Mucosa of rectum (tissue), 2 donors: ENCODE data around the gene LCE1C.

Source experiments
- H3K27ac ChIP-seq, 2 donors: one replicate each; pipeline ENCODE4 v1.7.0; 2013; ENCODE audit warnings: inconsistent platforms in 2 of 2, low read depth in 2 of 2, low read length in 2 of 2
- H3K27me3 ChIP-seq, 2 donors: one replicate each; pipeline ENCODE4 v1.7.0; 2013; ENCODE audit warnings: low read length in 2 of 2; ENCODE audit not compliant: control insufficient read depth in 2 of 2, insufficient read depth in 2 of 2
- H3K36me3 ChIP-seq, 2 donors: one replicate each; pipeline ENCODE4 v1.7.0; 2013; ENCODE audit warnings: low read length in 2 of 2; ENCODE audit not compliant: control insufficient read depth in 2 of 2, insufficient read depth in 2 of 2
- H3K4me1 ChIP-seq, 2 donors: one replicate each; pipeline ENCODE4 v1.7.0; 2013; ENCODE audit warnings: low read length in 2 of 2, mild to moderate bottlenecking in 1 of 2; ENCODE audit not compliant: control insufficient read depth in 2 of 2, insufficient read depth in 2 of 2
- H3K4me3 ChIP-seq, 2 donors: one replicate each; pipeline ENCODE4 v1.7.0; 2013; ENCODE audit warnings: low read length in 2 of 2
- H3K9ac ChIP-seq, 2 donors: one replicate each; pipeline ENCODE4 v1.7.0; 2013; ENCODE audit warnings: low read length in 2 of 2, low read depth in 1 of 2, mild to moderate bottlenecking in 1 of 2
- H3K9me3 ChIP-seq, 2 donors: one replicate each; pipeline ENCODE4 v1.7.0; 2013; ENCODE audit warnings: low read length in 2 of 2; ENCODE audit not compliant: control insufficient read depth in 2 of 2
- donor health status: healthy.
- donor health status: Normal muscosa, but diverticular disease.

The LCE1C gene

GRCh38 chr1:152806576-152806975, at the start of gene LCE1C:
TSS of gene LCE1C (minus strand) at chr1:152806651. CDS start at chr1:152805478, 1,173 bp downstream.
- no peak within 1 kb of the TSS for H3K4me3 ChIP-seq
- H3K36me3 ChIP-seq, result no peaks in the 10 kb centered on the region
- no peaks in the 10 kb centered on the region for H3K27me3 ChIP-seq
- no peaks in the 10 kb centered on the region for H3K4me1 ChIP-seq
- no peak within 1 kb of the TSS for H3K27ac ChIP-seq
- H3K9ac ChIP-seq, result no peak within 1 kb of the TSS
- no peaks in the 10 kb centered on the region for H3K9me3 ChIP-seq

GRCh38 chr1:152855661-152856060, 49.2 kb upstream of the LCE1C start:
- no peaks in the 10 kb centered on the region for H3K36me3 ChIP-seq
- H3K27me3 ChIP-seq, result no peaks in the 10 kb centered on the region
- H3K9me3 ChIP-seq, result no peaks in the 10 kb centered on the region
- no peak overlapping the region for H3K9ac ChIP-seq
- no peak overlapping the region for H3K4me3 ChIP-seq
- no peak overlapping the region for H3K27ac ChIP-seq
- no peaks in the 10 kb centered on the region for H3K4me1 ChIP-seq

GRCh38 chr1:152842556-152842955, 36.1 kb upstream of the LCE1C start, which contains the start of gene LCE6A:
TSS of gene LCE6A (plus strand) at chr1:152842856. CDS start at chr1:152843521, 665 bp downstream.
- no peak within 1 kb of the TSS for H3K9ac ChIP-seq
- no peaks in the 10 kb centered on the region for H3K4me1 ChIP-seq
- H3K4me3 ChIP-seq, result no peak within 1 kb of the TSS
- H3K36me3 ChIP-seq, result no peaks in the 10 kb centered on the region
- H3K27ac ChIP-seq, result no peak within 1 kb of the TSS
- H3K27me3 ChIP-seq, result no peaks in the 10 kb centered on the region
- no peaks in the 10 kb centered on the region for H3K9me3 ChIP-seq

- Histone ChIP-seq H3K4me3 (no peak overlapping the region), H3K36me3 (no peaks in the 10 kb centered on the region), H3K9ac (no peak overlapping the region), H3K4me1 (no peaks in the 10 kb centered on the region), H3K27me3 (no peaks in the 10 kb centered on the region), H3K9me3 (no peaks in the 10 kb centered on the region), H3K27ac (no peak overlapping the region)
These were observed 30.4 kb upstream of the LCE1C start for GRCh38 chr1:152836870-152837269.

GRCh38 chr1:152827173-152827572, 20.7 kb upstream of the LCE1C start, which contains the start of gene LCE1A:
TSS of gene LCE1A (plus strand) at chr1:152827473. CDS start at chr1:152827473, 0 bp downstream.
- no peaks in the 10 kb centered on the region for H3K4me1 ChIP-seq
- H3K9me3 ChIP-seq, result no peaks in the 10 kb centered on the region
- H3K9ac ChIP-seq, result no peak within 1 kb of the TSS
- no peaks in the 10 kb centered on the region for H3K36me3 ChIP-seq
- H3K27me3 ChIP-seq, result no peaks in the 10 kb centered on the region
- no peak within 1 kb of the TSS for H3K27ac ChIP-seq
- H3K4me3 ChIP-seq, result no peak within 1 kb of the TSS

GRCh38 chr1:152824964-152825363, 18.5 kb upstream of the LCE1C start:
- Histone ChIP-seq H3K4me3 (no peak overlapping the region), H3K4me1 (no peaks in the 10 kb centered on the region), H3K9ac (no peak overlapping the region), H3K27me3 (no peaks in the 10 kb centered on the region), H3K27ac (no peak overlapping the region), H3K36me3 (no peaks in the 10 kb centered on the region), H3K9me3 (no peaks in the 10 kb centered on the region)

- Histone ChIP-seq H3K27ac (no peak overlapping the region), H3K4me1 (no peaks in the 10 kb centered on the region), H3K9me3 (no peaks in the 10 kb centered on the region), H3K4me3 (no peak overlapping the region), H3K36me3 (no peaks in the 10 kb centered on the region), H3K27me3 (no peaks in the 10 kb centered on the region), H3K9ac (no peak overlapping the region)
These were observed 16.8 kb upstream of the LCE1C start for GRCh38 chr1:152823294-152823693.

GRCh38 chr1:152817309-152817708, 10.9 kb upstream of the LCE1C start:
- Histone ChIP-seq H3K4me3 (no peak overlapping the region), H3K27me3 (no peaks in the 10 kb centered on the region), H3K9ac (no peak overlapping the region), H3K27ac (no peak overlapping the region), H3K9me3 (no peaks in the 10 kb centered on the region), H3K36me3 (no peaks in the 10 kb centered on the region), H3K4me1 (no peaks in the 10 kb centered on the region)

- Histone ChIP-seq H3K27ac (no peak within 1 kb of the TSS), H3K9ac (no peak within 1 kb of the TSS), H3K9me3 (no peaks in the 10 kb centered on the region), H3K27me3 (no peaks in the 10 kb centered on the region), H3K4me3 (no peak within 1 kb of the TSS), H3K4me1 (no peaks in the 10 kb centered on the region), H3K36me3 (no peaks in the 10 kb centered on the region)
These were observed 5.2 kb upstream of the LCE1C start, which contains the start of gene LCE1B for GRCh38 chr1:152811671-152812070. TSS of gene LCE1B (plus strand) at chr1:152811971. CDS start at chr1:152812447, 476 bp downstream.

- Histone ChIP-seq H3K27me3 (no peaks in the 10 kb centered on the region), H3K4me1 (no peaks in the 10 kb centered on the region), H3K4me3 (no peak overlapping the region)
These were observed 4.6 kb upstream of the LCE1C start for GRCh38 chr1:152811050-152811449.

GRCh38 chr1:152801333-152801732, 5.1 kb downstream of the LCE1C start:
- no peaks in the 10 kb centered on the region for H3K4me1 ChIP-seq

More at GRCh38 chr1:152811050-152811449, 4.6 kb upstream of the LCE1C start:
- no peaks in the 10 kb centered on the region for H3K9me3 ChIP-seq
- no peak overlapping the region for H3K27ac ChIP-seq
- H3K36me3 ChIP-seq, result no peaks in the 10 kb centered on the region
- H3K9ac ChIP-seq, result no peak overlapping the region

More at GRCh38 chr1:152801333-152801732, 5.1 kb downstream of the LCE1C start:
- H3K36me3 ChIP-seq, result no peaks in the 10 kb centered on the region
- H3K27ac ChIP-seq, result no peak overlapping the region
- no peaks in the 10 kb centered on the region for H3K27me3 ChIP-seq
- H3K9ac ChIP-seq, result no peak overlapping the region
- no peaks in the 10 kb centered on the region for H3K9me3 ChIP-seq
- H3K4me3 ChIP-seq, result no peak overlapping the region
